SJSA1 (cell line): ENCODE measurements around the gene KCNJ16. TPM values are rescaled to one million over a fixed set of nuclear protein-coding genes. Genes with fewer than 3 reads are reported as not detected.

ENCODE experiments used
- DNase-seq, 2 experiments: peaks; one replicate each; pipeline ENCODE4 v3.0.0-alpha.2; 2015 to 2020; ENCODE audit warnings: low spot score in 2 of 2, low read depth in 1 of 2
- H3K27ac ChIP-seq: fragments of 250-450 bp; sonication (Bioruptor Pico); 2 replicates; pipeline ENCODE4 v1.5.1; 2020; ENCODE audit warnings: mild to moderate bottlenecking, moderate library complexity
- H3K27me3 ChIP-seq: fragments of 250-450 bp; sonication (Bioruptor Pico); replicated peaks from 2 replicates; pipeline ENCODE4 v1.5.1; 2020; ENCODE audit warnings: mild to moderate bottlenecking, moderate library complexity
- H3K36me3 ChIP-seq: fragments of 250-450 bp; sonication (Bioruptor Pico); 2 replicates; pipeline ENCODE4 v1.5.1; 2020; ENCODE audit warnings: mild to moderate bottlenecking
- H3K4me1 ChIP-seq: fragments of 250-450 bp; sonication (Bioruptor Pico); replicated peaks from 2 replicates; pipeline ENCODE4 v1.6.1; 2021; ENCODE audit warnings: mild to moderate bottlenecking
- H3K4me3 ChIP-seq: fragments of 250-450 bp; sonication (Bioruptor Pico); 2 replicates; pipeline ENCODE4 v1.5.1; 2020; ENCODE audit warnings: mild to moderate bottlenecking
- H3K9me3 ChIP-seq: fragments of 250-450 bp; sonication (Bioruptor Pico); replicated peaks from 2 replicates; pipeline ENCODE4 v1.5.1; 2020; ENCODE audit warnings: mild to moderate bottlenecking
- total RNA-seq: library from RNA; depleted of rRNA; stranded (reverse); fragments of >200 nt; shearing (Covaris generic); gene quantifications from 2 replicates; pipeline ENCODE4 v1.2.3, GENCODE V29; 2014

Gene KCNJ16
- total RNA-seq, 1 experiment from 2014 or later: not detected

DNA sequence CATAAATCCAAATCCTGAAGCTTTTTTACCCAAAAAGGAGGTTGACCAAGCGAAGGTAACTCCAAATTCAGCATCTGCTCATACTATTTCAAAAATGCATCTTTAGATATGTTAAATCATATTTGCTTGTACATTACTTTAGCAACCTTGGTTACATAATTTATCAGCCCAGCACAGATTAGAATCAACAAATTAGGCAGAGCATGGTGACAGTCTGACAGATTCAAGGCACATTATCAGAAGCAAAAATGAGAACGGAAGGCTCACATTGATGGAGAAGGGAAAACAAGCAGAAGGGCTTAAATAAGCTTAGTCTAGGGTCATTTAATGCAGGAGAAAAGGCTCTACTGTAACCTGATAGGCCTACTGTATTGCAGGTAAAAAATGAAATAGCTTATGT lies 90.4 kb downstream of the KCNJ16 start:
- Histone ChIP-seq H3K4me1 (peaks cover 21% of the 10 kb centered on the region), H3K36me3 (no peaks in the 10 kb centered on the region), H3K4me3 (no peak overlapping the region), H3K27me3 (peaks cover 40% of the 10 kb centered on the region), H3K27ac (no peak overlapping the region), H3K9me3 (no peaks in the 10 kb centered on the region)
- no peak for DNase-seq

DNA sequence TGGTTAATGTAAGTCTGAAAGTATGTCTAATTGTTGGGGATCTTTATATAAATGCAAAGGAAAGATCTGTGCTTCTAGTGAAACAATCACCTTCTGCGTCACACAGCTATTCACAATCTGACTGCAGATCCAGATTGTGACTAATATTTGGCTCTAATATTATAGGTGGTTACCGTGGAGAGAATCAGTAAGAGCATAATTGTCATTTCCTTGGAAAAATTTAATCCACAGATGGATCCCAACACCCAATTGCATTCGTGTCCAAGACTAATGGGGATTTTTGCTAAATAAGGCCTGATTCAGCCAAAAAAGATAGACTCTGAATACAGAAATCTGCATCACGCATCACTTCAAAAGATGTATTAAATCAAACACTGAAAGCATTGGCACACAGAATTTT lies 91.6 kb downstream of the KCNJ16 start:
- H3K4me1 ChIP-seq: peaks cover 21% of the 10 kb centered on the region
- H3K4me3 ChIP-seq: no peak overlapping the region
- no peak overlapping the region for H3K27ac ChIP-seq

DNA sequence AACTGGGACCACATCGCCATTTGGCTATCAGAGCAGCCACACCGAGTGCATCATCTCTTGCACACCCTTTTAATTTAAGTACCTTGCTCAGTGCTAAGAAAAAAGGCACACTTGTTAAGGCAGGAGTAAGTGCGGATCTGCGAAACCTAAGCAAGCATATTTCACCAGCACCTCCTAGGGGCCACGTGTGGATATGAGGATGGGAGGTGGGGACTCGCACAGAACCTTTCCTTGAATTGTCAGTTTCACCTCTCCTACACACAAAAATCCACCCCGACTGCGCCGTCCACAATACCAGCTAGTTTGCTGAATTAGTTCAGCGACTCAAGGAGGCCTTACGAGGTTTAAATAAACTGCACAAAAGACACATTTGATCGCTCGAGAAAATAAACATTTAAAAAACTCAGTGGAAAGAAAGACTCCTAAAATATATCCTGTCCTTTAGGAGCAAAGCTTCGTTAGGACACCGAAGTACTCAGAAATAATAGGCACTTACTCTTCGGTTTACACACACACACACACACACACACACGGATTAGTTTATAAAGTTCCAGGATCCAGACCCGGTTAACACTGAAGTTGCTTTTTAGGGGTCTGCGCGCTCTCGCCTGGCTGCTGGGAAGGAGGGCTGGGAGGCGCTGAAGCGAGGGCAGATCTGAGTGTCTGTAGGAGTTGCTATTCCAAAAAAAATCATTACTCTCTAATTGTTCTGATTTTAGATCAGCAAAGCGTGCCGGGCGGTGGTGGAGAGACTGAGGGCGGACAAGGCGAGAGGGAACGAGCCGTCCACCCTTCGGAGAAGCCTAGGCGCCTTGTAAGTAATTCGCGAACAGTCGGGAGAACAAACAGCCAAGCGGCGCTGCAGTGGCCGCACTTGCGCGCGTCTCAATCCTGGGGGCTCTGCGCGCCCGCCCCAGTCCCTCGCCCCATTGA lies 93.3 kb downstream of the KCNJ16 start:
- peaks cover 59% of the 10 kb centered on the region for H3K27me3 ChIP-seq
- peak; percentile 41 to 51 for DNase-seq
- H3K9me3 ChIP-seq: no peaks in the 10 kb centered on the region
- peaks cover 21% of the 10 kb centered on the region for H3K4me1 ChIP-seq
- H3K27ac ChIP-seq: no peak overlapping the region
- peak overlapping the region; percentile 37 for H3K4me3 ChIP-seq
- H3K36me3 ChIP-seq: no peaks in the 10 kb centered on the region

More for the DNA sequence above, 91.6 kb downstream of the KCNJ16 start:
- Histone ChIP-seq H3K27me3 (peaks cover 49% of the 10 kb centered on the region), H3K36me3 (no peaks in the 10 kb centered on the region), H3K9me3 (no peaks in the 10 kb centered on the region)
- no peak for DNase-seq

DNA sequence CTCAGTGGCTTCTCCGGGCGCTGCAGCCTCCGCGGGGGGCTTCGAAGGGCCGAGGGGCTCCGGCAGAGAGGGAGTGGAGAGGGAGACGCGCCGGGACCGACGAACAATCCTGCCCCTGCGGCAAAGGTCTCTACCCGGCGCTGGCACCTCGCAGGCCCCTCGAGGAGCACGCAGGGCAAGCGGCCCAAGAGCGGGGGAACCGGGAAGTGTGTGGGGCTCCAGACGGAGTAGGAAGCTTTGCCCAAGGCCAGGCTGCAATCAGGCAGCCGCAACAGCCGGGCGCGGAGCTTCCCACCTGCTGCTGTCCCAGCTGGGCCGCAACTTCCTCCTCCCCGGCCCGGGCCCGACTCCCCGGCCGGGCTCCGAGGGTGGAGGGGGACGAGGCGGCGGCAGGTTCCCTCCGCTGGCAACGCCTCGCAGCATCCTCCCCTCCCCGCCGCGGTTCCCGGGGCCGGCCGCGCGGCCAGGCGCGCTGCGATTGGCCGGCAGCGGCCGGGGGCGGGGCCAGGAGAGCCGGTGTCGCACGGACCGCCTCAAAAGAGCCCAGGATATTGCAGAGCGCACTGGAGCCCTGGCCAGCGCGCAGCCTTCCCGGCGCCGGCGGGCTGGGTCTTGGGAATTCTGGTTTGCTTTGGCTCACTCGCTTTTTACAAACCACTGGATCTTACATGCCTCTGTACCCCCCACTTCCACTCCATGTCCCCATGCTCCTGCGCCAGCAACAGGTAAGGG lies 94.1 kb downstream of the KCNJ16 start, which contains the start of gene KCNJ2:
Gene KCNJ2, plus strand, starts transcription at position 556 of the 732 bp plus-strand sequence. CDS start 5,508 bp downstream, outside the sequence.
- peak; percentile 76 to 77 for DNase-seq

DNA sequence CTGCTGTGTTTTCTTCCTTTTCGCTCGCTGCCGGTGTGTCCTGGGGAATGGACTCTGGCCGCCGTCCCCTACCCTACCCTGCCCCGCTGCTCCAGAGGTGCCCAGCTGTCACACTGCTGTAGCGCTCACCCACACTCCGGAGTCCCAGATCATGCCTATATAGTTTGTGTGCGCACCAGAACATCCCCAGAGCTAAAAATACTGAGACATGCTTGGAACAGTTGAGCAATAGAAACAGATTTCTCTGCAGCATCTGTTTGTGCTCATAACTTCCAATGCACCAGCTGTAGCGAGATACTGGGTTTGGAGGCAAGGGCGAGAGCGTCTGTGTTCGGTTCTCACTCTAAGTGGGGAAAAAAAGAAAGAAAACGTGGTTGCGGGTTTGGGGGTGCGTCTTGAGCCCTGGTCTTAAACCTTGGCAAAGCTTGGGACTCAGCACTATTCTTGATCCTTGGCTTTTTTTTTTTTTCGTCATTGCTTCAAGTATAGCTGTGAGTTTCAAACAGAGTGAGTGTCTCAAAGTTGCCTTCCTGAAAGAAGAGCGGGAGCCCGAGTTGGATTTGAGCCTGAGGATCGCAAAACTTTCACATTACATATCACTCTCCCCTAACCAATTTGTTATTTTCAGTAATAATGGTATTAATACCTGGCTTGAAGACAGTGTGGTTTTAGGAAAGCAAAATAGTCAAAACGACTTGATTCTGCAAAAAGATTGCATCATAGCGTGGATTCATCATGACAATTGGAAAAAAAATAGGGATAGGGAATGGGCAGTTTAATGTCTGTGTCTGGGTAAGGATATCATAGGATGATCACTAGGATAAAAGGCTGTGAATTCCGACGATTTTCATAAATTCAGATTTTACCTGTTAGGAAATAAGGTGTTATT lies 94.9 kb downstream of the KCNJ16 start:
- Histone ChIP-seq H3K36me3 (no peaks in the 10 kb centered on the region), H3K9me3 (no peaks in the 10 kb centered on the region), H3K4me3 (peak overlapping the region; percentile 37), H3K27ac (no peak overlapping the region), H3K27me3 (peaks cover 68% of the 10 kb centered on the region), H3K4me1 (peaks cover 21% of the 10 kb centered on the region)
- DNase-seq: no peak

More for the DNA sequence above, 94.1 kb downstream of the KCNJ16 start, which contains the start of gene KCNJ2:
- H3K4me1 ChIP-seq: peaks cover 21% of the 10 kb centered on the region
- H3K4me3 ChIP-seq: peak within 1 kb of the TSS; percentile 37
- H3K9me3 ChIP-seq: no peaks in the 10 kb centered on the region
- H3K36me3 ChIP-seq: no peaks in the 10 kb centered on the region
- H3K27ac ChIP-seq: no peak within 1 kb of the TSS
- peaks cover 63% of the 10 kb centered on the region for H3K27me3 ChIP-seq

DNA sequence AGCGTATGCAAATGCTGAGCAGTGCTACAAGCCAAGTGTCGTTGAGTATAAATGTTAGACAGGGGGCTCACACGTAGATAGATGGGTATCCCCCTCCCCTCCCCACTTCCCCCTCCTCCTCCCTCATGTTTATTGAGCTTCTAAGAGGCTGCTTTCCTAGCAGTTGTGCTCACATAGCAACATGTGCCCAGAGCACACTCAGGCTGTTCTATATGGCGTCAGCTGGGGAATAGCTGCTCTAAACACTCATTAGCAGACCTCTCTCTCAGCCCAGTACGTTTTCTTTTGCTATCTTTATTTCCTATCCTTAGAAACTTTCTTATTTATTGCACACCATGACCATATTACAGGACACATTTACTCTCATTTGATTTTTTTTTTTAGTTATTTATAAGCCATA lies 96.1 kb downstream of the KCNJ16 start:
- peaks cover 68% of the 10 kb centered on the region for H3K27me3 ChIP-seq
- H3K4me1 ChIP-seq: peaks cover 21% of the 10 kb centered on the region
- DNase-seq: no peak

DNA sequence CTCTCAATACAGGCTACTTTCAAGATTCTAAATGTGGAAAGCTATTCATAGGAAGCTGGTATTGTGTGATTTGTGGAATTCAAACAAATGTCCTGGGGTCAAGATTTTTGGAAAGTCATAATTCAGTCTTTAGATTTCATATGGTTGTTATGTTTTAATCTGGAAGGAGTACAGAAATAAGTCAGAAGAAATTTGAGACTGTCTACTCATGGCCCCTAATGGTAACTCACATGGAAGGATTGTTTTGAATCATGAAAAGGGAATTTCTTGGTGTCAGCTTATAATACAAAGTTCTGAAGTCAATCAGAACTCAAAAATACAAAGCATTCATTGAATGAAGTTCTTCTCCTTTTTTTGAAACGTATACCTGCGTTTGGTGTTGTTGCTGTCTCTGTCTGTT lies 97.4 kb downstream of the KCNJ16 start:
- Histone ChIP-seq H3K27me3 (peaks cover 60% of the 10 kb centered on the region), H3K36me3 (no peaks in the 10 kb centered on the region), H3K4me3 (no peak overlapping the region), H3K27ac (no peak overlapping the region), H3K4me1 (peaks cover 21% of the 10 kb centered on the region), H3K9me3 (0 out of 2 replicates have a peak, but pooled peaks cover 3% of the 10 kb centered on the region)
- no peak for DNase-seq

More for the DNA sequence above, 96.1 kb downstream of the KCNJ16 start:
- Histone ChIP-seq H3K4me3 (no peak overlapping the region), H3K27ac (no peak overlapping the region), H3K36me3 (no peaks in the 10 kb centered on the region), H3K9me3 (0 out of 2 replicates have a peak, but pooled peaks cover 3% of the 10 kb centered on the region)

DNA sequence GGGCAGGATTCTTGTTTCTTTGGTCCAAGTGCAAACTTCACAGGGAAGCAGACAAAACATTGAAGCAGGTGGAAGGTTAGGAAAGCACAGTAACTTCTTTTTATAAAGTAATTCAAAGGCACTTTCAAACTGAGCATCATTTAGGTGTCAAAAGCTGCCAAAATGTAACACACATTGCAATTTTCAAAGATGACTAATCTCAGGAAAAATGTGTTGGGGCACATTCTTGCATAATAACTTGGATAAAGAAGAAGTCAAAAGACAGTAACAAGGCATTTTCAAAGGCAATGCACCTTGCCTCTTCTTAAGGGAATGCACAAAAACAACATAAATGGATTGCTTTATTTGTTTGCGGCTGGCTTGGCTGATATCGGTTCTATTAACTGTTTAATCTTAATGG lies 97.9 kb downstream of the KCNJ16 start:
- no peak for DNase-seq
- Histone ChIP-seq H3K27ac (no peak overlapping the region), H3K27me3 (peaks cover 55% of the 10 kb centered on the region), H3K36me3 (no peaks in the 10 kb centered on the region), H3K4me1 (peaks cover 20% of the 10 kb centered on the region), H3K4me3 (no peak overlapping the region), H3K9me3 (0 out of 2 replicates have a peak, but pooled peaks cover 3% of the 10 kb centered on the region)

DNA sequence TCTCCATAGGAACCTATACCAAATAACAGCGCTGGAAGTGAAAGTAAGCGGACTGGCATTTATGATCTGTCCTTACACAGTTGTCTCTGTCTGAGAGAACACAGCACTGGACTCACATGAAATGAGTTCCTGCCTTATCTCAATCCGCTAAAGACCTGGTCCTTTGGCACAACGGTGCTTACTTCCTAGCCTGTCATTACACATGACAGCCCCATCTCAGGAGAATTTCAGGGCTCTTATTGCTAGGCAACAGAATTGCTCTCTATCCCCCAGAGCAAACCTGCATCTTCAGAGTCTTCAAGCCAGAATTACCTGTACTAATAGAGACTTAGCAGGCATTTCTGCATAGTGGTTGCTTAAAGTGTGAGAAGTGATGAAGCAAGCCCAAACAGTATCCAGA lies 98.7 kb downstream of the KCNJ16 start:
- Histone ChIP-seq H3K4me3 (no peak overlapping the region), H3K27me3 (peaks cover 52% of the 10 kb centered on the region), H3K9me3 (0 out of 2 replicates have a peak, but pooled peaks cover 3% of the 10 kb centered on the region), H3K36me3 (no peaks in the 10 kb centered on the region), H3K27ac (no peak overlapping the region), H3K4me1 (peaks cover 12% of the 10 kb centered on the region)
- DNase-seq: no peak

DNA sequence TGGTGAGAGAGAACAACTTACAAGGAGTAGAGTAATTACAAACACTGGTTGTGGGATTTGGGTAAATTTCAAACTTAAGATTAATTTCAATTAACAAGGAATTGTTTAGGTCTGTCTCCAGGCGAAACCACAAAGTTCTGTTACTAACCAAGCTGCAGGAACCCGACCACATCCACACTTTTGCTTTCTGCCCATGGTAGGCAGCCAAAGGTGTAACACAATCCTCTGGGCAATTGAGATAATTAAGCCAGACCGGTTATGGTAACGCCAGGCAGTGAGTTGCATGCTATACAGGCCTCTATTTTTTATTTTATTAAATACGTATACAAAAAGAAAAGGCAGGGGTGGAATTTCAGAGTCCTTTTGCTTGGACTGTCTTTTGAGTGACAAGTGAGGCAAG lies 106.4 kb downstream of the KCNJ16 start:
- Histone ChIP-seq H3K9me3 (no peaks in the 10 kb centered on the region), H3K4me3 (no peak overlapping the region), H3K27ac (no peak overlapping the region), H3K36me3 (no peaks in the 10 kb centered on the region), H3K27me3 (peaks cover 20% of the 10 kb centered on the region), H3K4me1 (no peaks in the 10 kb centered on the region)
- DNase-seq: no peak

DNA sequence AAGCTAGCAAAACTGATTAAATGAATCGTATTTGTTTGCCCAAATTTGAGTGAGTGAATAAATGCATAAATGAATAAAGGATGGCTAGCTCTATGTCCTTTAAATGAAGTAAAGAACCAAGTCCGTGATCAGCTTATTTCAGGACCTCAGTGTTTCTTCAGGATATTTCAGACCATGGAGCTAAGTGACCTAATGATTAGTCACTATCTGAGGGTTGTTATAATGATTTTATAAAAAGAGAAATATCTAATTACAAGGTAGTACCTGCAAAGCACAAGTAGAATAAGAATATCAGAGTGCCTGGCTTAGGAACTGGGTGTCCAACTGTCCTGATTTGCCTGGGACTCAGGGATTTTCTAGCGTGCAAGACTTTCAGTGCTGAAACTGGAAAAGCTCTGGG lies 106.8 kb downstream of the KCNJ16 start:
- H3K36me3 ChIP-seq: no peaks in the 10 kb centered on the region
- H3K27ac ChIP-seq: no peak overlapping the region
- DNase-seq: no peak
- H3K27me3 ChIP-seq: peaks cover 17% of the 10 kb centered on the region
- no peak overlapping the region for H3K4me3 ChIP-seq
- no peaks in the 10 kb centered on the region for H3K4me1 ChIP-seq
- H3K9me3 ChIP-seq: no peaks in the 10 kb centered on the region

DNA sequence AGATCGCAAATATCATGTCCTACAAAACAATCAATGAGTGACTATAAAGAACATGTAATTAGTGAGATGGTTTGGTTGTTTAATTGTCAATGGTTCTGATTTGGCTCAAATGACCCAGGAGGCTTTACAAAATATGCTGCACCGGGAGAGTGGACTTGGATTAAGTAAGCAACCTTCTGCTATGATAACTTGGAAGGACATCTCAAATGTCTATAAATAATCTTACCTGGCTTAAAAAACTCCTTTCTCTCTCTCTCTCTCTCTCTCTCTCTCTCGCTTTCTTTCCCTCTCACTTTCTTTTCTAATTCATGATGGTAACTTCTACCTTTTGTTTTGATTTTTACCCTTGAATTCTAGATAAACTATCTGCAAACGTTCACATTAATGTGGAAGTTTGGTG lies 108.5 kb downstream of the KCNJ16 start:
- DNase-seq: no peak
- no peak overlapping the region for H3K27ac ChIP-seq
- no peaks in the 10 kb centered on the region for H3K4me1 ChIP-seq
- H3K4me3 ChIP-seq: no peak overlapping the region
- H3K36me3 ChIP-seq: no peaks in the 10 kb centered on the region
- H3K9me3 ChIP-seq: no peaks in the 10 kb centered on the region
- H3K27me3 ChIP-seq: peaks cover 13% of the 10 kb centered on the region

DNA sequence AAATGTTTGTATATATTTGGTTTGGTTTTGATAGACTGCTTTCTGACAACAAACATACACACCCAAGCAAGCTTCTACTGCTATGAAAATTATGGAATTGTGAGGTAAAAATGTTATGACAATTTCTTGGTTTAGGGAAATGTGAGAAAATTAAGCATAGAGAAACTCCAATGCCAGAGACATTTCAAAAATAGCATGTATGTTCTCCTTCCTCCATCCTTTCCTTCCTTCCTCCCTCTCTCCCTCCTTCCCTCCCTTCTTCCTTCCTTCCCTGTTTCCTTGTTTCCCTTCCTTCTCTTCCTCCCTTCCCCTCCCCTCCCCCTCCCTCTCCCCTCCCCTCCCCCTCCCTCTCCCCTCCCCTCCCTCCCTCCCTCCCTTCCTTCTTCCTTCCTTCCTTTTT lies 109.2 kb downstream of the KCNJ16 start:
- no peak for DNase-seq
- Histone ChIP-seq H3K9me3 (no peaks in the 10 kb centered on the region), H3K27ac (no peak overlapping the region)

More for the DNA sequence above, 109.2 kb downstream of the KCNJ16 start:
- H3K4me3 ChIP-seq: no peak overlapping the region
- no peaks in the 10 kb centered on the region for H3K4me1 ChIP-seq
- H3K36me3 ChIP-seq: no peaks in the 10 kb centered on the region
- H3K27me3 ChIP-seq: peaks cover 13% of the 10 kb centered on the region
